Right lung (tissue), 10 donors: ENCODE data around the gene VSTM4. TPM values are rescaled to one million over a fixed set of nuclear protein-coding genes. Genes with fewer than 3 reads are reported as not detected.
A peak's percentile ranks its signal among the peaks of the same experiment; 100 is the strongest.

ENCODE experiments used
- DNase-seq, 2 donors: peaks; one replicate each; pipeline ENCODE4 v3.0.0-alpha.2; 2013
- long read RNA-seq, 8 donors: transcript quantifications; one replicate each; lab custom pipeline, GENCODE V29; 2026
- polyA plus RNA-seq, 5 donors: library from polyadenylated mRNA; unstranded; fragments of 120-200 nt; gene quantifications; one replicate each; pipeline versions ENCODE4 v1.2.1 to v1.2.3, GENCODE V29; 2013; ENCODE audit warnings: inconsistent platforms in 1 of 5, low replicate concordance in 1 of 5; ENCODE audit not compliant: insufficient read length in 5 of 5, insufficient read depth in 1 of 5

VSTM4 gene
- 10 to 100 TPM; 28.7 to 34.3 (median 30.6) TPM for polyA plus RNA-seq
- long read RNA-seq, donor 1, full-length matches to known transcripts, result 12 of 12 reads
- long read RNA-seq, donor 1, partial matches to known transcripts, result 0 of 12 reads
- long read RNA-seq, donor 1, other reads (novel, unspliced or antisense), result 0 of 12 reads
- long read RNA-seq, donor 2, full-length matches to known transcripts, result 8 of 8 reads
- long read RNA-seq, donor 2, partial matches to known transcripts, result 0 of 8 reads
- long read RNA-seq, donor 2, other reads (novel, unspliced or antisense), result 0 of 8 reads
- long read RNA-seq, donor 3, full-length matches to known transcripts, result 8 of 8 reads
- long read RNA-seq, donor 3, partial matches to known transcripts, result 0 of 8 reads
- long read RNA-seq, donor 3, other reads (novel, unspliced or antisense), result 0 of 8 reads
- long read RNA-seq, donor 4, full-length matches to known transcripts, result 4 of 9 reads
- long read RNA-seq, donor 4, partial matches to known transcripts, result 5 of 9 reads
- long read RNA-seq, donor 4, other reads (novel, unspliced or antisense), result 0 of 9 reads
- long read RNA-seq, donor 5, full-length matches to known transcripts, result 13 of 13 reads
- long read RNA-seq, donor 5, partial matches to known transcripts, result 0 of 13 reads
- long read RNA-seq, donor 5, other reads (novel, unspliced or antisense), result 0 of 13 reads
- long read RNA-seq, donor 6, full-length matches to known transcripts, result 20 of 20 reads
- long read RNA-seq, donor 6, partial matches to known transcripts, result 0 of 20 reads
- long read RNA-seq, donor 6, other reads (novel, unspliced or antisense), result 0 of 20 reads
- long read RNA-seq, donor 7, full-length matches to known transcripts, result 14 of 14 reads
- long read RNA-seq, donor 7, partial matches to known transcripts, result 0 of 14 reads
- long read RNA-seq, donor 7, other reads (novel, unspliced or antisense), result 0 of 14 reads
- long read RNA-seq, donor 8, full-length matches to known transcripts, result 2 of 2 reads
- long read RNA-seq, donor 8, partial matches to known transcripts, result 0 of 2 reads
- long read RNA-seq, donor 8, other reads (novel, unspliced or antisense), result 0 of 2 reads

GRCh38 chr10:49115015-49115795 is at the start of gene VSTM4:
TSS of gene VSTM4 (minus strand) at chr10:49115522. CDS start at chr10:49115485, 37 bp downstream.
- peak in 1 of 2 donors; percentile 59 for DNase-seq

- peak in 1 of 2 donors; percentile 42 for DNase-seq
Measured at GRCh38 chr10:49164559-49165188, 49.4 kb upstream of the VSTM4 start.

- DNase-seq, result no peak
Measured at GRCh38 chr10:49163741-49164140, 48.4 kb upstream of the VSTM4 start.

GRCh38 chr10:49162761-49163310 is 47.5 kb upstream of the VSTM4 start:
- DNase-seq, result no peak

- no peak for DNase-seq
Measured at GRCh38 chr10:49162063-49162462, 46.7 kb upstream of the VSTM4 start.

- no peak for DNase-seq
Measured at GRCh38 chr10:49161411-49161997, 46.2 kb upstream of the VSTM4 start.

- no peak for DNase-seq
Measured at GRCh38 chr10:49160814-49161213, 45.5 kb upstream of the VSTM4 start.

GRCh38 chr10:49160110-49160509 is 44.8 kb upstream of the VSTM4 start:
- DNase-seq, result no peak

- DNase-seq, result no peak
Measured at GRCh38 chr10:49158915-49159314, 43.6 kb upstream of the VSTM4 start.

GRCh38 chr10:49158404-49158803 is 43.1 kb upstream of the VSTM4 start:
- no peak for DNase-seq

- no peak for DNase-seq
Measured at GRCh38 chr10:49157229-49157628, 41.9 kb upstream of the VSTM4 start.

- DNase-seq, result no peak
Measured at GRCh38 chr10:49154641-49155040, 39.3 kb upstream of the VSTM4 start.

- DNase-seq, result no peak
Measured at GRCh38 chr10:49153971-49154370, 38.6 kb upstream of the VSTM4 start.

- DNase-seq, result no peak
Measured at GRCh38 chr10:49153115-49153514, 37.8 kb upstream of the VSTM4 start.

GRCh38 chr10:49152663-49153062 is 37.3 kb upstream of the VSTM4 start:
- no peak for DNase-seq

- no peak for DNase-seq
Measured at GRCh38 chr10:49152037-49152436, 36.7 kb upstream of the VSTM4 start.

- DNase-seq, result no peak
Measured at GRCh38 chr10:49151481-49151880, 36.2 kb upstream of the VSTM4 start.

- DNase-seq, result no peak
Measured at GRCh38 chr10:49151025-49151445, 35.7 kb upstream of the VSTM4 start.

- no peak for DNase-seq
Measured at GRCh38 chr10:49150426-49150825, 35.1 kb upstream of the VSTM4 start.

GRCh38 chr10:49149881-49150280 is 34.6 kb upstream of the VSTM4 start:
- no peak for DNase-seq
